DOHH2 (cell line): ENCODE results near the gene SCO1.

Experiments
- EZH2phosphoT487 ChIP-seq: fragments of 200-600 bp; sonication (generic); IDR thresholded peaks from 2 replicates; pipeline ENCODE4 v1.6.1; 2017; ENCODE audit warnings: borderline replicate concordance, mild to moderate bottlenecking, antibody characterized with exemption, low read length, moderate library complexity, mixed read lengths
- TF ChIP-seq, protein P1 (sequence below): fragments of 200-600 bp; sonication (generic); IDR thresholded peaks from one replicate; pipeline ENCODE4 v1.5.1; 2014; ENCODE audit warnings: antibody characterized with exemption, mild to moderate bottlenecking, low read depth, low read length; ENCODE audit not compliant: poor library complexity, severe bottlenecking

DNA sequence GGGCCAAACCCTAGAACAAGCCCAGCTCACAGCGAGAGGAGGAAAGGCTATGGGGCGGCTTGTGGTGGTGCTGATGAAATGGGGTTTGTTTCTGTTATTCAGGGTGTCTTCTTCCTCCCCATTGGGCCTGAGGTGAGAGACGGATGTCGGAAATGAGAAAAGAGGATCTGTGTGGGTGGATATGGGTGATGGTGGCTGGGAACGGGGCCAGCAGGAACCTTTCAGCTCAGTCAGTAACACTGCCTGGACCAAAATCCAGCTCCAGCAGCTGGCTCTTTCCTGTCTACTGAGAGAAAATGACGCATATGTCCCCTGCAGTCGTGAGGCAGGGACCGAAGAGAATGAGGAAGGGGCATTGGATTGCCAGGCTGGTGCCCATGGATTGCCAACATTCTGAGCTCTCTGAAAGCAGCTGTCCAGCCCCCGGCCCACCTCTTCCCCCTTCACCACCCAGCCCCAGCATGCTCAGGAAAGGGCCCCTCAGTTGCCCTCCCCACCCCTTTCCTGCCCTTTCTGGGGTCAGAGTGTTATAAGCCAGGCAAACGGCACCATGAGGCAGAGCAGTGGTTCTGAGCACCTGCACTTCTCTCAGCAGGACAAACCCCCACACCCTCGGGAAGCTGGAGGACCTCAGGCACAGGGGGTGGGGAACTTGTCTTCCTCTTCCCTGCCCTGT, 44.2 kb downstream of the SCO1 start:
- TF ChIP-seq, protein P1, sequence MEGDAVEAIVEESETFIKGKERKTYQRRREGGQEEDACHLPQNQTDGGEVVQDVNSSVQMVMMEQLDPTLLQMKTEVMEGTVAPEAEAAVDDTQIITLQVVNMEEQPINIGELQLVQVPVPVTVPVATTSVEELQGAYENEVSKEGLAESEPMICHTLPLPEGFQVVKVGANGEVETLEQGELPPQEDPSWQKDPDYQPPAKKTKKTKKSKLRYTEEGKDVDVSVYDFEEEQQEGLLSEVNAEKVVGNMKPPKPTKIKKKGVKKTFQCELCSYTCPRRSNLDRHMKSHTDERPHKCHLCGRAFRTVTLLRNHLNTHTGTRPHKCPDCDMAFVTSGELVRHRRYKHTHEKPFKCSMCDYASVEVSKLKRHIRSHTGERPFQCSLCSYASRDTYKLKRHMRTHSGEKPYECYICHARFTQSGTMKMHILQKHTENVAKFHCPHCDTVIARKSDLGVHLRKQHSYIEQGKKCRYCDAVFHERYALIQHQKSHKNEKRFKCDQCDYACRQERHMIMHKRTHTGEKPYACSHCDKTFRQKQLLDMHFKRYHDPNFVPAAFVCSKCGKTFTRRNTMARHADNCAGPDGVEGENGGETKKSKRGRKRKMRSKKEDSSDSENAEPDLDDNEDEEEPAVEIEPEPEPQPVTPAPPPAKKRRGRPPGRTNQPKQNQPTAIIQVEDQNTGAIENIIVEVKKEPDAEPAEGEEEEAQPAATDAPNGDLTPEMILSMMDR, result no peak
- TF ChIP-seq EZH2phosphoT487, result no peak
